Brain microvascular endothelial cell (primary cell): ENCODE results near the gene ZFR.

ENCODE experiments used
- DNase-seq: peaks from one replicate; pipeline ENCODE4 v3.0.0-alpha.2; 2020
- H3K27ac ChIP-seq: fragments of 250-450 bp; sonication (Bioruptor Pico); 2 replicates; pipeline ENCODE4 v1.5.1; 2020; ENCODE audit warnings: mild to moderate bottlenecking, moderate library complexity
- H3K27me3 ChIP-seq: fragments of 250-450 bp; sonication (Bioruptor Pico); replicated peaks from 2 replicates; pipeline ENCODE4 v1.5.1; 2020; ENCODE audit warnings: mild to moderate bottlenecking
- H3K36me3 ChIP-seq: fragments of 250-450 bp; sonication (Bioruptor Pico); replicated peaks from 2 replicates; pipeline ENCODE4 v1.5.1; 2020; ENCODE audit warnings: mild to moderate bottlenecking
- H3K4me3 ChIP-seq: 2 replicates; pipeline ENCODE4 v1.5.1; 2011; ENCODE audit warnings: low read depth, mild to moderate bottlenecking, control low read depth, low read length, moderate library complexity
- in situ Hi-C: cut with HindIII; loops from 2 replicates; pipeline ENCODE4 v1.10.0; 2017; ENCODE audit warnings: low sequenced_read_pairs, low pct_ligation_motif_present
- TF ChIP-seq, protein P1 (sequence below): IDR thresholded peaks from 2 replicates; pipeline ENCODE4 v1.5.1; 2011; ENCODE audit warnings: low read depth, mild to moderate bottlenecking, moderate library complexity, low read length, control low read depth, inconsistent platforms; ENCODE audit errors: missing control alignments

The ZFR gene

DNA sequence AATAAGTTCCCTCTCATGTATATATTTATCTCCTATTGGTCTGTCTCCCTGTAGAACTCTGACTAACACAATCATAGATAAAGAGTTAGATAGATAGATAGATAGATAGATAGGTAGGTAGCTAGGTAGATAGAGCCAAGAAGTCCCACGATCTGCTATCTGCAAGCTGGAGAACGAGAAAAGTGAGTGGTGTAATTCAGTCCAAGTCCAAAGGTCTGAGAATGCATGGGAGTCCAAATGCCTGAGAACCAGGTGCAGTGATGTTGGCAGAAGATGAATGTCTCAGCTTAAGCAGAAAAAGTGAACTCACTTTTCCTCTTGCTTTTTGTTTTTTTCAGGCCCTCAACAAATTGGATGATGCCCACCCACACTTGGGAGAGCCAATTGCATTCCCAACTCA, 37.7 kb upstream of the ZFR start:
- H3K4me3 ChIP-seq = no peak overlapping the region
- H3K27ac ChIP-seq = no peak overlapping the region
- no peak for DNase-seq
- no peaks in the 10 kb centered on the region for H3K27me3 ChIP-seq
- no peaks in the 10 kb centered on the region for H3K36me3 ChIP-seq
- TF ChIP-seq, protein P1, sequence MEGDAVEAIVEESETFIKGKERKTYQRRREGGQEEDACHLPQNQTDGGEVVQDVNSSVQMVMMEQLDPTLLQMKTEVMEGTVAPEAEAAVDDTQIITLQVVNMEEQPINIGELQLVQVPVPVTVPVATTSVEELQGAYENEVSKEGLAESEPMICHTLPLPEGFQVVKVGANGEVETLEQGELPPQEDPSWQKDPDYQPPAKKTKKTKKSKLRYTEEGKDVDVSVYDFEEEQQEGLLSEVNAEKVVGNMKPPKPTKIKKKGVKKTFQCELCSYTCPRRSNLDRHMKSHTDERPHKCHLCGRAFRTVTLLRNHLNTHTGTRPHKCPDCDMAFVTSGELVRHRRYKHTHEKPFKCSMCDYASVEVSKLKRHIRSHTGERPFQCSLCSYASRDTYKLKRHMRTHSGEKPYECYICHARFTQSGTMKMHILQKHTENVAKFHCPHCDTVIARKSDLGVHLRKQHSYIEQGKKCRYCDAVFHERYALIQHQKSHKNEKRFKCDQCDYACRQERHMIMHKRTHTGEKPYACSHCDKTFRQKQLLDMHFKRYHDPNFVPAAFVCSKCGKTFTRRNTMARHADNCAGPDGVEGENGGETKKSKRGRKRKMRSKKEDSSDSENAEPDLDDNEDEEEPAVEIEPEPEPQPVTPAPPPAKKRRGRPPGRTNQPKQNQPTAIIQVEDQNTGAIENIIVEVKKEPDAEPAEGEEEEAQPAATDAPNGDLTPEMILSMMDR = no peak
- in situ Hi-C loops = no loop called here

- no peak overlapping the region for H3K27ac ChIP-seq
- TF ChIP-seq, protein P1 = no peak
- no peak for DNase-seq
- no peak overlapping the region for H3K4me3 ChIP-seq
- in situ Hi-C loops = no loop called here
- H3K36me3 ChIP-seq = no peaks in the 10 kb centered on the region
- H3K27me3 ChIP-seq = no peaks in the 10 kb centered on the region
Measured at GRCh38 chr5:32479096-32479495, 34.6 kb upstream of the ZFR start.

DNA sequence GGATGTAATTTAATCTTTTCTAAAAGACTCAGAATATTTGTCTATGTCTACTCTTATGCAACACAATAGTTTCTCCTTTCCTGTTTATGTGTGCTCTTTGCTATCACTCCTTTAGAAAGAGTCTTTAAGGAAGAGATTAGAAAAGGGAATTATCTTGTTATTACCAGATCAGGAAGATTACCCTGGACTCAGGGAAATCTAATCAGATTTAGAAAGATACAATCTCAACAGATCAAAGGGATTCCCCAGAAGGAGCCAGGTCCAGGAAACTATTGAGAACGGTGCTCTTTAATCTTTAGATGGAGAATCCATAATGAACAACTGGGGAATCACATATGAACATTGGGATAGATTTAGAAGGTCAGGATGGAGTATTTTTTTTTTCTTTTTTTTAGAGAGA, 32.4 kb upstream of the ZFR start:
- no peaks in the 10 kb centered on the region for H3K27me3 ChIP-seq
- no peak overlapping the region for H3K27ac ChIP-seq
- in situ Hi-C loops = no loop called here
- TF ChIP-seq, protein P1 = no peak
- no peaks in the 10 kb centered on the region for H3K36me3 ChIP-seq
- no peak for DNase-seq
- H3K4me3 ChIP-seq = no peak overlapping the region

- Histone ChIP-seq H3K4me3 (no peak overlapping the region), H3K27ac (no peak overlapping the region), H3K27me3 (no peaks in the 10 kb centered on the region), H3K36me3 (no peaks in the 10 kb centered on the region)
- no peak for DNase-seq
- in situ Hi-C loops = no loop called here
- TF ChIP-seq, protein P1 = no peak
Measured at GRCh38 chr5:32475334-32476097, 31.0 kb upstream of the ZFR start.

DNA sequence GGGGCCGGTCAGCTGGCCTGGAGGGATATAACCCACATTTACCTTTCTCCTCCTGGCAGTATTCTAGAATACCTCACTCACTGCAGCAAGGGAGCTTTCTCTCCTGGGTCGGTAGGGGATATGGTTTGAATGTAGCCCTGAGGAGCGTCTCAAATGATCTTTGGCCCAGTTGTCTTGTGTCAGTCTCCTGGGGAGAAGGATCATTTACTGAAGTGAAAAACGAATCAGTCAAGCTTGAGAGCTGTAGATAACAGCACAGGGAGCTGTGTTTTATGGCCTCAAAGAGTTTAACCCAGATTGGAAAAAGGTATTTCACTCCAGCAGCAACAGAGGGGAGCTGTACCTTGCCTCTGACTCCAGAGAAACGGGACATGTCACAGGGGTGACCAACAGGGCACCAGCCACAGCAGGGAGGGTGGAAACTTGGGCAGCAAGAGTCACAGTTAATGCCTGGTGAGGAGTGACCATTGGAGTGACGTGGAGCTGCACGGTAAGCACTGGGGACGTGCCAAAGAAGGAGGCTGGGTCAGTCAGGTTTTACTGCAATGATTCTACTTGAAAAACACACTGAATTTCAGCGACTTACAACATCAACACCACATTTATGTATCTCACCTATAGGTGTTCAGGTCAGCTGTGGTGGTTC, 29.8 kb upstream of the ZFR start:
- TF ChIP-seq, protein P1 = no peak
- Histone ChIP-seq H3K4me3 (no peak overlapping the region), H3K36me3 (no peaks in the 10 kb centered on the region), H3K27ac (no peak overlapping the region), H3K27me3 (no peaks in the 10 kb centered on the region)
- no peak for DNase-seq
- in situ Hi-C loops = no loop called here
